Thyroid gland (tissue), 4 donors: Measurements from ENCODE around the gene ELP4. TPM values are rescaled to one million over a fixed set of nuclear protein-coding genes. Genes with fewer than 3 reads are reported as not detected.

Experiments
- DNase-seq, 2 donors: peaks; one replicate each; pipeline ENCODE4 v3.0.0-alpha.2; 2019
- H3K27ac ChIP-seq, 3 donors: fragments of 200-600 bp; sonication (generic); 1 replicate in 2 of 3; 2 replicates in 1 of 3; pipeline ENCODE4 v1.5.1; 2016 to 2019; ENCODE audit warnings: mild to moderate bottlenecking in 1 of 3, moderate library complexity in 1 of 3
- H3K27me3 ChIP-seq: fragments of 200-600 bp; sonication (generic); one replicate; pipeline ENCODE4 v1.5.1; 2019
- H3K36me3 ChIP-seq, 2 donors: fragments of 200-600 bp; sonication (generic); one replicate each; pipeline ENCODE4 v1.5.1; 2016 to 2019
- H3K4me1 ChIP-seq, 2 donors: fragments of 200-600 bp; sonication (generic); one replicate each; pipeline ENCODE4 v1.5.1; 2017 to 2019
- H3K4me3 ChIP-seq, 3 donors: fragments of 200-600 bp; sonication (generic); replicated peaks in 1 of 3; 1 replicate in 2 of 3; 2 replicates in 1 of 3; pipeline ENCODE4 v1.5.1; 2016; ENCODE audit warnings: mild to moderate bottlenecking in 1 of 3
- H3K9me3 ChIP-seq: fragments of 200-600 bp; sonication (generic); one replicate; pipeline ENCODE4 v1.5.1; 2017
- POLR2A ChIP-seq, 2 donors: fragments of 450-650 bp; IDR thresholded peaks; one replicate each; pipeline ENCODE4 v1.6.1; 2017; ENCODE audit warnings: antibody characterized with exemption in 2 of 2, mild to moderate bottlenecking in 2 of 2, moderate library complexity in 1 of 2
- WGBS, 2 donors: methylation state at CpG; one replicate each; pipeline ENCODE4 v1.1.5; 2017; 5-methylcytosine and 5-hydroxymethylcytosine counted together
- intact Hi-C: fragments of 100-400 bp; cut with DNase I; formaldehyde crosslinking; loops from one replicate; pipeline ENCODE4 v1.15.1; 2023
- total RNA-seq, 4 donors: library from RNA; depleted of rRNA; stranded (reverse); fragments of >200 nt; gene quantifications; one replicate each; pipeline ENCODE4 v1.2.3, GENCODE V29; 2016
- TF ChIP-seq, protein P1 (sequence below), 6 experiments: fragments of 200-600 bp in 3 of 6; fragments of 450-650 bp in 3 of 6; sonication (generic) in 3 of 6; IDR thresholded peaks; one replicate each; pipeline ENCODE4 v1.5.1; 2016 to 2019; ENCODE audit warnings: antibody characterized with exemption in 6 of 6, mild to moderate bottlenecking in 2 of 6, inconsistent platforms in 1 of 6, moderate library complexity in 1 of 6

ELP4 gene
- total RNA-seq, 4 donors from 2014 or later, result 27.4 to 36.5 (median 33.0) TPM

DNA sequence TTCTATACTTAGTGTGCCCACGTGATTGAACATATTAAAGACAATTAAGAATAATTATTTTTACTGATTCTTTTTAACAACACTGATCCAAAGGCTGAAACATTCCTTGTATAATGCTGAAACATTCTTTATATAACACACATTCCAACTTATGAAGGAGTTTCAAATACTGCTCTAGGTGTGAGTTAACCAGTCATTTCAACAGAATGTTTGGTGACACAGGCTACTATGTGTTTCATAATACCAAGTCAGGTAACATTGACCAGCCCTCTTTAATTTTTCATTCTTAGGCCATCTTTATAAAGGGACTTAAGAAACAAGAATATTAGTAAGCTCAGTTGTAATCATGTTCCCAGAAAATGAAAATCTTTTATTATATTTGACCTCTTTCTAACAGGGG lies 136.6 kb downstream of the ELP4 start:
- H3K36me3 ChIP-seq, result no peaks in the 10 kb centered on the region
- TF ChIP-seq, protein P1, sequence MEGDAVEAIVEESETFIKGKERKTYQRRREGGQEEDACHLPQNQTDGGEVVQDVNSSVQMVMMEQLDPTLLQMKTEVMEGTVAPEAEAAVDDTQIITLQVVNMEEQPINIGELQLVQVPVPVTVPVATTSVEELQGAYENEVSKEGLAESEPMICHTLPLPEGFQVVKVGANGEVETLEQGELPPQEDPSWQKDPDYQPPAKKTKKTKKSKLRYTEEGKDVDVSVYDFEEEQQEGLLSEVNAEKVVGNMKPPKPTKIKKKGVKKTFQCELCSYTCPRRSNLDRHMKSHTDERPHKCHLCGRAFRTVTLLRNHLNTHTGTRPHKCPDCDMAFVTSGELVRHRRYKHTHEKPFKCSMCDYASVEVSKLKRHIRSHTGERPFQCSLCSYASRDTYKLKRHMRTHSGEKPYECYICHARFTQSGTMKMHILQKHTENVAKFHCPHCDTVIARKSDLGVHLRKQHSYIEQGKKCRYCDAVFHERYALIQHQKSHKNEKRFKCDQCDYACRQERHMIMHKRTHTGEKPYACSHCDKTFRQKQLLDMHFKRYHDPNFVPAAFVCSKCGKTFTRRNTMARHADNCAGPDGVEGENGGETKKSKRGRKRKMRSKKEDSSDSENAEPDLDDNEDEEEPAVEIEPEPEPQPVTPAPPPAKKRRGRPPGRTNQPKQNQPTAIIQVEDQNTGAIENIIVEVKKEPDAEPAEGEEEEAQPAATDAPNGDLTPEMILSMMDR (IDR thresholded peaks at IDR 0.05), result no peak
- TF ChIP-seq POLR2A (IDR thresholded peaks at IDR 0.05), result no peak
- WGBS, 2 donors, result 82 to 87% methylated on average over 1 of the region's 1 CpG
- H3K9me3 ChIP-seq, result no peaks in the 10 kb centered on the region
- H3K27me3 ChIP-seq, result no peaks in the 10 kb centered on the region
- H3K4me3 ChIP-seq, result no peak overlapping the region
- DNase-seq, result no peak
- no peak overlapping the region for H3K27ac ChIP-seq
- intact Hi-C loops, result no loop called here
- H3K4me1 ChIP-seq, result no peaks in the 10 kb centered on the region

DNA sequence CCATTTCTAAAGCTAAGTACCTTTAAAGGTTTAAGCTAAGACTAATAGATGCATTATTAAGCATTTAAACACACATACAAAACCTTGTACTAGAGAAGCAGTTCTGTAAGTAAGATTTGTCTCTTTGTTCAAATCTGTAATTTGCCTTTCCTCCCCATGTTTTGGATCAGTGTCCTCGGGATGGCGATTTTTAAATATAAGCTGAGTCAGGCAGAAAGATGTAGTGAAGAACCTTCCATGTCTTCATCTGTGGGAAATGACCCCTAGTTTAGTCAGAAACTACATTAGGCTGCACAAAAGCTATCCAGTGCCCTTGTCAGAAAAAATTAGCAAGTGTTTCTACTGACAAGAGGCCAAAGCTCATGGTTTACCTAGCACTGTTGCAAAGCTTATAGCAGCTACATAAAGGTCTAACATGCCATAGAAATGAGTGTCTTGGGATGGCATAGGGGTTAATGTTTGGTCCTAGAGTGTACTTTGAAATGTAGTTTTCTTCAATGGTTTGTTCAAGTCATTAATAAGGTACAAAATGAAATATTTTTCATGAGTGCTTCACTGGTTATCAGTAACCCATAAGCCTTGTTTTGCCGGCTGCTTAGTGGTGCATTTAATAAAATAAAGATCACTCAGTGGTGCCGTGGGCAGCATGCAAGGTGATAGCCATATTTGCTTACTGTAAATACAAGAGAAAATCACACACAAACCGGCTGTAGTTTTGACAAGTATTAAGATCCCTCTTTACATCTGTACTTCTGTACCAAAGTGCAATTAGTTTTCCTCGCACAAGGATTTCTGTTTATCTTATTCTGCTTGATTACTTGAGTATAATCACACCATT lies 139.8 kb downstream of the ELP4 start:
- Histone ChIP-seq H3K4me1 (no peaks in the 10 kb centered on the region), H3K27ac (no peak overlapping the region), H3K27me3 (no peaks in the 10 kb centered on the region), H3K4me3 (no peak overlapping the region), H3K9me3 (no peaks in the 10 kb centered on the region), H3K36me3 (no peaks in the 10 kb centered on the region)
- DNase-seq, result no peak
- 91 to 92% methylated on average over 6 of the region's 6 CpGs for WGBS, 2 donors
- no peak for TF ChIP-seq POLR2A (IDR thresholded peaks at IDR 0.05)
- TF ChIP-seq, protein P1 (IDR thresholded peaks at IDR 0.05), result no peak
- intact Hi-C loops, result no loop called here

DNA sequence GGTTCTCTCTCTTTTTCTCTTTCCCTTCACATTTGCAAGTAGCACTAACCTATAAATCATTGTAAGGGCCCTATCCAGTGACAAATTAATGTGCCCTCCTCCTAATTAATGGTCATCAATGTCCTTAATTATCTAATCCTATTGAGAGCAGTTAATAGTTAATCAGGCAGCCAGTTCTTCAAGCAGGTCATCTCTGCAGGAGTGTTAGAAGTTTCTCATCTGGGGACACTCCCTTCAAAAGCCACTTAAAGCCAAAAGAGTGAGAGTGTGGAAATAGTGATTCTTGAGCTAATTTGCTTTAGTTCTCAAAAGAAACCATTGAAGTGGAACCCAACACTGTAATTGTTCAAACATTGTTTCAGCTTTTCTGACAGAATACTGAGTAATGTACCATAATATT lies 141.6 kb downstream of the ELP4 start:
- DNase-seq, result no peak
- H3K9me3 ChIP-seq, result no peaks in the 10 kb centered on the region
- no peaks in the 10 kb centered on the region for H3K36me3 ChIP-seq
- TF ChIP-seq POLR2A (IDR thresholded peaks at IDR 0.05), result no peak
- TF ChIP-seq, protein P1 (IDR thresholded peaks at IDR 0.05), result no peak
- H3K27me3 ChIP-seq, result no peaks in the 10 kb centered on the region
- no peaks in the 10 kb centered on the region for H3K4me1 ChIP-seq
- intact Hi-C loops, result no loop called here
- no peak overlapping the region for H3K4me3 ChIP-seq
- no peak overlapping the region for H3K27ac ChIP-seq

DNA sequence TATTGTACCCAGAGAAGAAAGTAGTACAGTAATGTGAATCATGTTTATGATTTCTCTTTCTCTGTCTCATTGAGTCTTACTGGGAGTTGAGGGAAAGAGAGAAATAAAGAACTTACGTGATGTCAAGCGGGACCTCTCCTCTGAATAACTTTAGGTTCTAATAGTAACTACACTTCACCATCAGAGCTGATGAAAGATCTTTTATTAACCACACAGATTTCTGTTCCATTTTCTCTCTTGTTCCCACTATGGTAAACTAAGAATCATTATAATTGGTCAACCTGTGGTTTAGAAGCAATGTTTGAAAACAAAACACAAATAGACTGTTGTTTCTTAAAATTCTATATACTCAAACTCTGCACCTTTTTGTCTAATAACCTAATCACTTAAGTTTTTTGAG lies 142.3 kb downstream of the ELP4 start:
- Histone ChIP-seq H3K27ac (no peak overlapping the region), H3K4me3 (no peak overlapping the region), H3K4me1 (no peaks in the 10 kb centered on the region), H3K9me3 (no peaks in the 10 kb centered on the region), H3K27me3 (no peaks in the 10 kb centered on the region), H3K36me3 (no peaks in the 10 kb centered on the region)
- no peak for TF ChIP-seq POLR2A (IDR thresholded peaks at IDR 0.05)
- TF ChIP-seq, protein P1 (IDR thresholded peaks at IDR 0.05), result no peak
- intact Hi-C loops, result no loop called here
- no peak for DNase-seq
- WGBS, 2 donors, result 96 to 97% methylated on average over 2 of the region's 2 CpGs

DNA sequence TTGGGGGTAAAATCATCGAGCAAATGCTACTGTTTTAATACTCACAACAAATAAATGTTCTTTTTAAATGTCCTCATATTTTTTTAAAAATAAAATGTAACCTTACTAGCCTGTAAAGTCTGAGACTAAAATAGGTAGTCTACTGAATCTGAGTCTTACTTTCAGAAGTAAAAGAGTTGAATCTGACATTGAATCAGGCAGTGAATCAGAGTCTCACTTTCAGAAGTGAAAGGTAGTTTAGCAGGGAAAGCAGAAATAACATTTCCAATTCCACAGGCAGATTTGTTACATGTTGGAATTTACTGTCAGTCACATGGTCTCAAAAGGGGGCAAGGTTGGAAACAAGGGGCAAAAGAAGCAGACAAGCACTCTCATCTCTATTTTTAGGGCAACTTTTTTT lies 143.0 kb downstream of the ELP4 start:
- no peaks in the 10 kb centered on the region for H3K9me3 ChIP-seq
- 93% methylated on average over 1 of the region's 1 CpG for WGBS, 2 donors

More for the DNA sequence above, 143.0 kb downstream of the ELP4 start:
- no peaks in the 10 kb centered on the region for H3K36me3 ChIP-seq
- H3K27me3 ChIP-seq, result no peaks in the 10 kb centered on the region
- TF ChIP-seq, protein P1 (IDR thresholded peaks at IDR 0.05), result no peak
- TF ChIP-seq POLR2A (IDR thresholded peaks at IDR 0.05), result no peak
- H3K4me1 ChIP-seq, result no peaks in the 10 kb centered on the region
- H3K4me3 ChIP-seq, result no peak overlapping the region
- intact Hi-C loops, result no loop called here
- H3K27ac ChIP-seq, result no peak overlapping the region
- DNase-seq, result no peak
